Parathyroid adenoma (tissue), 2 donors: ENCODE results near the gene PAAF1.

ENCODE experiments used
- H2AFZ ChIP-seq: fragments of 300-600 bp; sonication (generic); one replicate; pipeline ENCODE4 v1.7.0; 2017; ENCODE audit warnings: antibody characterized with exemption, mild to moderate bottlenecking
- H3K27ac ChIP-seq: fragments of 300-600 bp; sonication (generic); one replicate; pipeline ENCODE4 v1.7.0; 2017
- H3K27me3 ChIP-seq: fragments of 300-600 bp; sonication (generic); one replicate; pipeline ENCODE4 v1.7.0; 2017; ENCODE audit warnings: low read length; ENCODE audit not compliant: control insufficient read depth, insufficient read depth
- H3K36me3 ChIP-seq: fragments of 300-600 bp; sonication (generic); one replicate; pipeline ENCODE4 v1.7.0; 2017; ENCODE audit warnings: low read length; ENCODE audit not compliant: control insufficient read depth, insufficient read depth
- H3K4me1 ChIP-seq: fragments of 300-600 bp; sonication (generic); one replicate; pipeline ENCODE4 v1.7.0; 2017; ENCODE audit warnings: control low read depth
- H3K4me2 ChIP-seq: fragments of 300-600 bp; sonication (generic); one replicate; pipeline ENCODE4 v1.7.0; 2017; ENCODE audit warnings: low read length
- H3K4me3 ChIP-seq: fragments of 300-600 bp; sonication (generic); one replicate; pipeline ENCODE4 v1.7.0; 2017; ENCODE audit warnings: low read depth, low read length
- H3K79me2 ChIP-seq: fragments of 300-600 bp; sonication (generic); one replicate; pipeline ENCODE4 v1.7.0; 2017; ENCODE audit warnings: control low read depth
- H3K9ac ChIP-seq: fragments of 300-600 bp; sonication (generic); one replicate; pipeline ENCODE4 v1.7.0; 2017; ENCODE audit warnings: mild to moderate bottlenecking
- H3K9me3 ChIP-seq: fragments of 300-600 bp; sonication (generic); one replicate; pipeline ENCODE4 v1.7.0; 2017; ENCODE audit warnings: low read length; ENCODE audit not compliant: control insufficient read depth
- TF ChIP-seq, protein P1 (sequence below): fragments of 300-600 bp; sonication (generic); IDR thresholded peaks from one replicate; pipeline ENCODE4 v1.7.0; 2017; ENCODE audit warnings: antibody characterized with exemption, mild to moderate bottlenecking
- donor health status: primary hyperparathyroidism.

Gene PAAF1

DNA sequence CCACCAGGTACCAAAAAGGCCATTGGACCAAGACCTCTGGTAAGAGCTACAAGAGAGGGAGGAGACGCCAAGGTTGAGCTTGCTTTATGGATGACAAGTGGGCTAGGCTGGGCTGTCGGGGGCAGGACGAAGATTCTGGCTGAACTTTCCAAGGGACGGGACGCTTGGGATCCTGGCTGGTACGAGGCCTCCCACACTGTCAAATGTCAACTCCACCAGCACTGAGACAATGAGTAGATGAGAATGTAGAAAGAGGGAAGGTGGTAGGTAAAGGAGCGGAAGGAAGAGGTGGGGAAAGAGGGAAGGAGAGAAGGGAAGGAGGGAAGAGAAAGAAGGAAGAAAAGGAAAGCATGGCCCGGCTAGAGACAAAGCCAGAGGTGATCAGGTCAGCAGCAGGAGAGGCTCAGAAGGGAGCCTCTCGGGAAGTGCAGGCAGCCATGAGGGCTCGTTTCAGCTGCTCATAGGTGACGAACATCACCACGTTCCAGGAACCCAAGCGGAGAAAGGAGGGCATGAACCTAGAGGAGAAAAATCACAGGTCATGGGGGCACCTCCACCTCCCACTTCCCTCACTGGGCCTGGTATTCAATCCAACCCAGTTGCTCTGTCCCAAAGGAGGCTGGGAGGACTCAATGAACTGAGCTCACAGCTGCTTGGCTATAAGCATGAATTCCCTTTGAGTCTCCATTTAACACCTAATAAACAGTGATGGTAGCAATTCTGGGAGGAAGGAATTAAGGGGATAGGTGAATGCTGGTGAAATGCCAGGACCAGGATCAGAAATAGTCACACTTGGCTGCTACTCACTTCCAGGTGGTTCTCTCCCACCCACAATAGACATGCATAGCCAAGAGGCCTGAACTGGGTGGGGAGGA lies 98.0 kb downstream of the PAAF1 start:
- no peak overlapping the region for H3K4me2 ChIP-seq
- no peaks in the 10 kb centered on the region for H3K27me3 ChIP-seq
- H3K4me3 ChIP-seq, result no peak overlapping the region
- TF ChIP-seq, protein P1, sequence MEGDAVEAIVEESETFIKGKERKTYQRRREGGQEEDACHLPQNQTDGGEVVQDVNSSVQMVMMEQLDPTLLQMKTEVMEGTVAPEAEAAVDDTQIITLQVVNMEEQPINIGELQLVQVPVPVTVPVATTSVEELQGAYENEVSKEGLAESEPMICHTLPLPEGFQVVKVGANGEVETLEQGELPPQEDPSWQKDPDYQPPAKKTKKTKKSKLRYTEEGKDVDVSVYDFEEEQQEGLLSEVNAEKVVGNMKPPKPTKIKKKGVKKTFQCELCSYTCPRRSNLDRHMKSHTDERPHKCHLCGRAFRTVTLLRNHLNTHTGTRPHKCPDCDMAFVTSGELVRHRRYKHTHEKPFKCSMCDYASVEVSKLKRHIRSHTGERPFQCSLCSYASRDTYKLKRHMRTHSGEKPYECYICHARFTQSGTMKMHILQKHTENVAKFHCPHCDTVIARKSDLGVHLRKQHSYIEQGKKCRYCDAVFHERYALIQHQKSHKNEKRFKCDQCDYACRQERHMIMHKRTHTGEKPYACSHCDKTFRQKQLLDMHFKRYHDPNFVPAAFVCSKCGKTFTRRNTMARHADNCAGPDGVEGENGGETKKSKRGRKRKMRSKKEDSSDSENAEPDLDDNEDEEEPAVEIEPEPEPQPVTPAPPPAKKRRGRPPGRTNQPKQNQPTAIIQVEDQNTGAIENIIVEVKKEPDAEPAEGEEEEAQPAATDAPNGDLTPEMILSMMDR, result no peak
- H3K9me3 ChIP-seq, result no peaks in the 10 kb centered on the region
- H3K79me2 ChIP-seq, result no peaks in the 10 kb centered on the region
- H3K27ac ChIP-seq, result no peak overlapping the region
- H3K4me1 ChIP-seq, result no peaks in the 10 kb centered on the region
- no peak overlapping the region for H2AFZ ChIP-seq
- no peak overlapping the region for H3K9ac ChIP-seq
- no peaks in the 10 kb centered on the region for H3K36me3 ChIP-seq

DNA sequence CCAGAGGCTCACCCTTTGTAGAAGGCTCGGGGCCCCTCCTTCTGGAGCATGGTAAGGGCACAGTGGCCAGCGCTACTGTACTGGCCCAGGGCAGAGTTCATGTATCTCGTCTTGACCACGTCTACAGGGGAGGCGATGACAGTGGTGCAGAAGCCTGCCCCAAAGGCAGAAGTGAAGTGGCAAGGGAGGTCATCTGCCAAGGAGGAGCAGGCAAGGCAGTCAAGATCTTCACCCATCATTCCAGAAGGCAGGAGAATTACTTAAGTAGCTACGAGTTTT lies 98.6 kb downstream of the PAAF1 start:
- Histone ChIP-seq H3K36me3 (no peaks in the 10 kb centered on the region), H3K9me3 (no peaks in the 10 kb centered on the region), H3K4me2 (no peak overlapping the region), H3K27me3 (no peaks in the 10 kb centered on the region), H3K79me2 (no peaks in the 10 kb centered on the region), H2AFZ (no peak overlapping the region), H3K27ac (no peak overlapping the region), H3K4me3 (no peak overlapping the region), H3K9ac (no peak overlapping the region), H3K4me1 (no peaks in the 10 kb centered on the region)
- TF ChIP-seq, protein P1, result no peak

- Histone ChIP-seq H3K4me1 (no peaks in the 10 kb centered on the region), H3K4me2 (no peak overlapping the region), H2AFZ (no peak overlapping the region), H3K27ac (no peak overlapping the region), H3K4me3 (no peak overlapping the region), H3K9ac (no peak overlapping the region), H3K9me3 (no peaks in the 10 kb centered on the region), H3K79me2 (no peaks in the 10 kb centered on the region), H3K36me3 (no peaks in the 10 kb centered on the region), H3K27me3 (no peaks in the 10 kb centered on the region)
- TF ChIP-seq, protein P1, result no peak
Observed at GRCh38 chr11:73976451-73977151, 99.8 kb downstream of the PAAF1 start.

- Histone ChIP-seq H3K4me2 (no peak overlapping the region), H2AFZ (no peak overlapping the region), H3K4me3 (no peak overlapping the region), H3K36me3 (no peaks in the 10 kb centered on the region), H3K4me1 (no peaks in the 10 kb centered on the region), H3K79me2 (no peaks in the 10 kb centered on the region), H3K9ac (no peak overlapping the region), H3K27me3 (no peaks in the 10 kb centered on the region), H3K9me3 (no peaks in the 10 kb centered on the region), H3K27ac (no peak overlapping the region)
- TF ChIP-seq, protein P1, result no peak
Observed at GRCh38 chr11:73977856-73978519, 101.2 kb downstream of the PAAF1 start.
